GM12873 (cell line): ENCODE results near the gene TOP3A.

Source experiments
- CTCF ChIP-seq: IDR thresholded peaks from 2 replicates; pipeline ENCODE4 v1.5.1; 2012; ENCODE audit warnings: low read depth, mild to moderate bottlenecking, moderate library complexity, low read length, control low read depth; ENCODE audit not compliant: insufficient read depth; ENCODE audit errors: missing control alignments

The TOP3A gene

DNA sequence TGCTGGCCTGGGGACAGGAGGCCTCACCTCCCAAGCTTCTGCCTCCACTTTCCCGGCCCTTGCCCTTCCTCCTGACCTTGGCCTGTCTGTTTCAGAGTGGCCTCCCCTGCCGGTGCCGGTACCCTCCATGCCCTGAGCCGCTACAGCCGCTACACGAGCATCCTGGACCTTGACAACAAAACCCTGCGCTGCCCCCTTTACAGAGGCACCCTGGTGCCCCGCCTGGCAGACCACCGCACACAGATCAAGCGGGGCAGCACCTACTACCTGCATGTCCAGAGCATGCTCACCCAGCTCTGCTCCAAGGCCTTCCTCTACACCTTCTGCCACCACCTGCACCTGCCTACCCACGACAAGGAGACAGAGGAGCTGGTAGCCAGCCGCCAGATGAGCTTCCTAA, 7.7 kb upstream of the TOP3A start:
- no peak for TF ChIP-seq CTCF

DNA sequence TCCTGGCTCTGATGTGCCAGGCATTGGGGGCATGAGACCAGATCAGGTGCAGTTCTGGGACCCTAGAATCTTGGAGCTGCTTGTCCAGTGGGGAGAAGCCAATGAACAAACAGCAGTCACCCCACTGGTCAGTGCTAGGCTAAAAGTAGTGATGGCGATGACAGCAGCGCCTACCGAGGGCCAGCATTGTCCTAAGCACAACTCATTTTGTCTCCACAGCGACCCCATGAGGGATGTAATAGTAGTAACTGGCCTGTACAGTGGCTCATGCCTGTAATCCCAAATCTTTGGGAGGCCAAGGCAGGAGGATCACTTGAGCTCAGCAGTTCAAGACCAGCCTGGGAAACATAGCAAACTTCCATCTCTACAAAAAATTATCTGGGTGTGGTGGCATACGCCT, 6.5 kb upstream of the TOP3A start:
- TF ChIP-seq CTCF, result peak; percentile 16

DNA sequence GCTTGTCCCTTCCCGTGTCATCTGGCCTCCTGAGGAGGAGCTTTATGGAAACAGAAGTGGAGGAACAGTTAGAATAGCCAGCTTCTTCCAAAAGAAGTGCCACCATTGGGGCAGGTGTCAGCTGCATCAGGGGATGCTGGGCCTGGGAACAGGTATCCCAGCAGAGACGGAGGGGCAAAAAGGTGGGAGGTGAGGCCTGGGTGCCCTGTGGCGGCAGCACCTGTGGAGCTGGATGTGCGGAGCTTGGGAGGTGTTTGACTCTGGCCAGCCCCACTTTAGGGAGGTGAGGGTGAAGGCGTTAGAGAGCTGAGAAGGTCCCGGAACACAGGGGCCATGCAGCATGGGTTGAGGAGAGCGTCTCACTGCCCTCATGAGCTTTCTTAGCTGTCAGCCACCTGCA, 5.5 kb upstream of the TOP3A start:
- TF ChIP-seq CTCF, result no peak

- TF ChIP-seq CTCF, result peak; percentile 39
Measured at GRCh38 chr17:18319604-18320256, 4.9 kb upstream of the TOP3A start.

DNA sequence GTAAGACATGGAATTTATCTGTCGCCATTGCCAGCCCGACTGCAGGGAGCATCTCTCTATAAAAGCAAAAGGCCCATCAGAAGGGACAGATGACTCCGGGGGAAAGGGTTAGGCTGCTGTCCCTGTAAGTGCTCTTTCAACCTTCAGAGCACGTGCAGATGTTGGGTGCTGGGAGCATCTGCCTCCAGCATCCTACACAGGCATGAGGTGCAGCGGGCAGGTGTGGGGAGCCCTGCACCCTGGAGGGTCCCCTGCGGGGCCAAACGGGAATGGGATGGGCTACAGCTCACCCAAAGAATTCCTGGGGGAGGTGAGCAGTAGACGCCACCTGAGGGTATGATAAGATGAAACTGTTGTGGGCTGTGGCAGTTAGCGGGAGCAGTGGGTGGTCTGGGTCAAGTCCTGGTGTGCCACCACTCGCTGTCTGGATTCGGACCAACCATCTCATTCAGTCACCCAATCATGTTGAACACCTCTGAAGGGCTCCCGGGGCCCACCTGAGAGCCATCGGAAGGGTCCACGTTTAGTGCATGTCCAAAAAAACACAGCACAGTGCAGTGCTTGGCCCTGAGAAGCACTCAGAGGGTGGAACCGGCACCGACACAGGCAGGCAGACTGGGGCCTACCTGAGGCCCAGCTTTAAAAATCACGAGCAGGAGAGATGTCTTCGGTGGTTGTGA, 4.1 kb upstream of the TOP3A start:
- no peak for TF ChIP-seq CTCF

DNA sequence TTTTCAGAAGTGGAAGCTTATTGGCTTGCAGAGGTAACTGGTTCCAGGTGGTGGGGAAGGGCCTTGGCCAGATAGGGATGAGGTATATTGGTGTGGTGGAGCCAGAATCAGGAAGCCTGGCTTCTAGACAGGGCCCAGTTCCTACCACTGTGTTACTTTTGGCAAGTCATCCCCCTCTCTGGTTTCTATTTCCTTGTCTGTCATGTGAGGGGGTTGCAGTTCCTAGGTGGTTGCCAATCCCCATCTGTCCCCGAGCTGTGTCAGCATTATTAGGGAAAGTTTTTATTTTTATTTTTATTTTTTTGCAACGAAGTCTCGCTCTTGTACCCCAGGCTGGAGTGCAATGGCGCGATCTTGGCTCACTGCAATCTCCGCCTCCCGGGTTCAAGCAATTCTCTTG, 3.3 kb upstream of the TOP3A start:
- TF ChIP-seq CTCF, result no peak

GRCh38 chr17:18315961-18316360, 1.2 kb upstream of the TOP3A start:
- no peak for TF ChIP-seq CTCF
